ENCODE data around the gene DRC3. TPM values are rescaled to one million over a fixed set of nuclear protein-coding genes. Genes with fewer than 3 reads are reported as not detected.

The DRC3 gene
- polyA plus RNA-seq, 1 donor from 2014 or later = 1.9 TPM

DNA sequence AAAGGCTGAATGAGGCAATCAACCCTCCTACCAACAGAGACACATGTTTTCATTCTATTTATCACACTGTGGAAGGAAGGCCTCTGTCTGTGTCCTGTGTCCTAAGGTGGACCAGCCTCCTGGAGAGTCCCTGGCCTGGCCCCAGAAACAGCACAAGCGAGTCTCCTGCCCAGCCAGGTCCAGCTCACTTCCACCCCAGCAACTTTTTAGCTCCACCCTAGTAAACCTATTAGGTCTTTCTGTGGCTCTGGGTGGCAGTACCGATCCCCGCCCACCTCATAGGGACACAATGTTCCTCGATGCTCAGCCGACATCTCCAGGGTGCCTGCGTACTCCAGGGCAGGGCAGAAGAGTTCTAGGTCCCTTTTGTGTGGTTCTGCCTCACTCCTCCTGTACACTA, 10.7 kb downstream of the DRC3 start:
- Histone ChIP-seq H4K20me1 (ENCODE audit: insufficient read depth) (no peaks in the 10 kb centered on the region), H3K4me2 (ENCODE audit: low read length) (no peak overlapping the region), H3F3A (ENCODE audit: insufficient read depth, low read length, poor library complexity, severe bottlenecking) (no peaks in the 10 kb centered on the region), H3K9me3 (ENCODE audit: low read length) (no peaks in the 10 kb centered on the region), H3K27me3 (ENCODE audit: insufficient read depth, low read depth, low read length) (no peaks in the 10 kb centered on the region), H3K9ac (ENCODE audit: low read length) (no peak overlapping the region), H3K9me2 (ENCODE audit: insufficient read depth, low read length) (no peaks in the 10 kb centered on the region), H3K79me2 (replicated peaks; ENCODE audit: insufficient read depth, low read length) (no peaks in the 10 kb centered on the region), H2AFZ (ENCODE audit: low read depth, low read length) (no peak overlapping the region), H3K36me3 (ENCODE audit: insufficient read depth, low read length) (no peaks in the 10 kb centered on the region), H3K27ac (ENCODE audit: low read length) (no peak overlapping the region), H3K4me3 (ENCODE audit: low read length) (no peak overlapping the region)
- no peak for TF ChIP-seq MXI1 (conservative IDR thresholded peaks at IDR 0.05; ENCODE audit: poor library complexity, severe bottlenecking)

DNA sequence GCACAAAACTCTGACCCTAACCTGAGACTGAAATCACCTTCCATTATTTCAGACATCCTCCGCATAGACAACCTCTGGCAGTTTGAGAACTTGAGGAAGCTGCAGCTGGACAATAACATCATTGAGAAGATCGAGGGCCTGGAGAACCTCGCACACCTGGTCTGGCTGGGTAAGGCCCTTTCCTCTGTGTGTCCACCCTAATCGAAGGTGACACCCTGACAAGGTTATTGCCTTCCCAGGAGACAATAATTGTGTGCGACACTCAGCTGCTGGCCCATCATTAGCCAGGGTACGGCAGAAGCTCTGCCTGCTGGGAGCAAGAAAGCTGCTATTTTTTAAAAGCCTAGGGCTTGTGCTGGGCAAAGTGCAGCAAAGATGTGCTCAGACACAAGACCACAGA, 11.1 kb downstream of the DRC3 start:
- H3K9ac ChIP-seq (ENCODE audit: low read length) = no peak overlapping the region
- H4K20me1 ChIP-seq (ENCODE audit: insufficient read depth) = no peaks in the 10 kb centered on the region
- H3K79me2 ChIP-seq (replicated peaks; ENCODE audit: insufficient read depth, low read length) = no peaks in the 10 kb centered on the region
- no peaks in the 10 kb centered on the region for H3K9me2 ChIP-seq (ENCODE audit: insufficient read depth, low read length)
- H3K4me2 ChIP-seq (ENCODE audit: low read length) = no peak overlapping the region
- no peaks in the 10 kb centered on the region for H3K27me3 ChIP-seq (ENCODE audit: insufficient read depth, low read depth, low read length)
- no peak overlapping the region for H3K4me3 ChIP-seq (ENCODE audit: low read length)
- no peak overlapping the region for H3K27ac ChIP-seq (ENCODE audit: low read length)
- H3F3A ChIP-seq (ENCODE audit: insufficient read depth, low read length, poor library complexity, severe bottlenecking) = no peaks in the 10 kb centered on the region
- TF ChIP-seq, protein P1, sequence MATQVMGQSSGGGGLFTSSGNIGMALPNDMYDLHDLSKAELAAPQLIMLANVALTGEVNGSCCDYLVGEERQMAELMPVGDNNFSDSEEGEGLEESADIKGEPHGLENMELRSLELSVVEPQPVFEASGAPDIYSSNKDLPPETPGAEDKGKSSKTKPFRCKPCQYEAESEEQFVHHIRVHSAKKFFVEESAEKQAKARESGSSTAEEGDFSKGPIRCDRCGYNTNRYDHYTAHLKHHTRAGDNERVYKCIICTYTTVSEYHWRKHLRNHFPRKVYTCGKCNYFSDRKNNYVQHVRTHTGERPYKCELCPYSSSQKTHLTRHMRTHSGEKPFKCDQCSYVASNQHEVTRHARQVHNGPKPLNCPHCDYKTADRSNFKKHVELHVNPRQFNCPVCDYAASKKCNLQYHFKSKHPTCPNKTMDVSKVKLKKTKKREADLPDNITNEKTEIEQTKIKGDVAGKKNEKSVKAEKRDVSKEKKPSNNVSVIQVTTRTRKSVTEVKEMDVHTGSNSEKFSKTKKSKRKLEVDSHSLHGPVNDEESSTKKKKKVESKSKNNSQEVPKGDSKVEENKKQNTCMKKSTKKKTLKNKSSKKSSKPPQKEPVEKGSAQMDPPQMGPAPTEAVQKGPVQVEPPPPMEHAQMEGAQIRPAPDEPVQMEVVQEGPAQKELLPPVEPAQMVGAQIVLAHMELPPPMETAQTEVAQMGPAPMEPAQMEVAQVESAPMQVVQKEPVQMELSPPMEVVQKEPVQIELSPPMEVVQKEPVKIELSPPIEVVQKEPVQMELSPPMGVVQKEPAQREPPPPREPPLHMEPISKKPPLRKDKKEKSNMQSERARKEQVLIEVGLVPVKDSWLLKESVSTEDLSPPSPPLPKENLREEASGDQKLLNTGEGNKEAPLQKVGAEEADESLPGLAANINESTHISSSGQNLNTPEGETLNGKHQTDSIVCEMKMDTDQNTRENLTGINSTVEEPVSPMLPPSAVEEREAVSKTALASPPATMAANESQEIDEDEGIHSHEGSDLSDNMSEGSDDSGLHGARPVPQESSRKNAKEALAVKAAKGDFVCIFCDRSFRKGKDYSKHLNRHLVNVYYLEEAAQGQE (IDR thresholded peaks at IDR 0.05; ENCODE audit: borderline replicate concordance) = no peak
- TF ChIP-seq, protein P2, sequence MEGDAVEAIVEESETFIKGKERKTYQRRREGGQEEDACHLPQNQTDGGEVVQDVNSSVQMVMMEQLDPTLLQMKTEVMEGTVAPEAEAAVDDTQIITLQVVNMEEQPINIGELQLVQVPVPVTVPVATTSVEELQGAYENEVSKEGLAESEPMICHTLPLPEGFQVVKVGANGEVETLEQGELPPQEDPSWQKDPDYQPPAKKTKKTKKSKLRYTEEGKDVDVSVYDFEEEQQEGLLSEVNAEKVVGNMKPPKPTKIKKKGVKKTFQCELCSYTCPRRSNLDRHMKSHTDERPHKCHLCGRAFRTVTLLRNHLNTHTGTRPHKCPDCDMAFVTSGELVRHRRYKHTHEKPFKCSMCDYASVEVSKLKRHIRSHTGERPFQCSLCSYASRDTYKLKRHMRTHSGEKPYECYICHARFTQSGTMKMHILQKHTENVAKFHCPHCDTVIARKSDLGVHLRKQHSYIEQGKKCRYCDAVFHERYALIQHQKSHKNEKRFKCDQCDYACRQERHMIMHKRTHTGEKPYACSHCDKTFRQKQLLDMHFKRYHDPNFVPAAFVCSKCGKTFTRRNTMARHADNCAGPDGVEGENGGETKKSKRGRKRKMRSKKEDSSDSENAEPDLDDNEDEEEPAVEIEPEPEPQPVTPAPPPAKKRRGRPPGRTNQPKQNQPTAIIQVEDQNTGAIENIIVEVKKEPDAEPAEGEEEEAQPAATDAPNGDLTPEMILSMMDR (IDR thresholded peaks at IDR 0.05; ENCODE audit: poor library complexity, severe bottlenecking) = no peak
- TF ChIP-seq SMC3 (conservative IDR thresholded peaks at IDR 0.05; ENCODE audit: poor library complexity) = no peak
- no peak for TF ChIP-seq POLR2AphosphoS5 (IDR thresholded peaks at IDR 0.05)
- no peak for TF ChIP-seq MXI1 (conservative IDR thresholded peaks at IDR 0.05; ENCODE audit: poor library complexity, severe bottlenecking)
- no peak for TF ChIP-seq TAF1 (IDR thresholded peaks at IDR 0.05; ENCODE audit: low read depth)
- TF ChIP-seq EZH2 (IDR thresholded peaks at IDR 0.05; ENCODE audit: borderline replicate concordance, insufficient read depth, low read length, poor library complexity, severe bottlenecking) = no peak
- no peak for TF ChIP-seq RAD21 (conservative IDR thresholded peaks at IDR 0.05)
- no peak for TF ChIP-seq EP300 (conservative IDR thresholded peaks at IDR 0.05; ENCODE audit: poor library complexity, severe bottlenecking)
- no peaks in the 10 kb centered on the region for H3K9me3 ChIP-seq (ENCODE audit: low read length)
- H2AFZ ChIP-seq (ENCODE audit: low read depth, low read length) = no peak overlapping the region
- H3K36me3 ChIP-seq (ENCODE audit: insufficient read depth, low read length) = no peaks in the 10 kb centered on the region

DNA sequence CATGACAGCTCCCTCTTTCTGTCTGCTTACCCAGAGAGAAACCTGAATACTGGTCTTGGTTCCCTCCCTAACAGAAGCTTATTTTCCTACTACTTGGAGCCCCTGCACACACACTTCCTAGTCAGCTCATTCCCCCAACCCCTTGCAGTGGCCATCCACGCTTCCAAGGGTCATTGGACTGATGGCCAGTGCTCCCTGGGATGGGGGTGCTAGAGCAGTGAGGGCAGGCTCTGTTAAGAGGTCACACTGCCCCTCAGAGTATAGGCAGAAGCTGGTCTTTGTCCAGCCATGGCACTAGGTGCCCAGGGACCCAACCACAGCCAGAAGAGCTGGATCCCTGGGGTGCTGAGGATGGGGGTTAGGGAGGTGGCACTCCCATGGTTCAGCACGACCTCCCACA, 12.5 kb downstream of the DRC3 start:
- H3K36me3 ChIP-seq (ENCODE audit: insufficient read depth, low read length) = no peaks in the 10 kb centered on the region
- H2AFZ ChIP-seq (ENCODE audit: low read depth, low read length) = no peak overlapping the region
- no peaks in the 10 kb centered on the region for H4K20me1 ChIP-seq (ENCODE audit: insufficient read depth)
- H3F3A ChIP-seq (ENCODE audit: insufficient read depth, low read length, poor library complexity, severe bottlenecking) = no peaks in the 10 kb centered on the region
- no peak overlapping the region for H3K9ac ChIP-seq (ENCODE audit: low read length)
- no peaks in the 10 kb centered on the region for H3K79me2 ChIP-seq (replicated peaks; ENCODE audit: insufficient read depth, low read length)
- H3K4me2 ChIP-seq (ENCODE audit: low read length) = no peak overlapping the region
- TF ChIP-seq SMC3 (conservative IDR thresholded peaks at IDR 0.05; ENCODE audit: poor library complexity) (no peak), RAD21 (conservative IDR thresholded peaks at IDR 0.05) (no peak), EZH2 (IDR thresholded peaks at IDR 0.05; ENCODE audit: borderline replicate concordance, insufficient read depth, low read length, poor library complexity, severe bottlenecking) (no peak)
- H3K27me3 ChIP-seq (ENCODE audit: insufficient read depth, low read depth, low read length) = no peaks in the 10 kb centered on the region
- no peaks in the 10 kb centered on the region for H3K9me2 ChIP-seq (ENCODE audit: insufficient read depth, low read length)
- no peak overlapping the region for H3K27ac ChIP-seq (ENCODE audit: low read length)
- H3K4me3 ChIP-seq (ENCODE audit: low read length) = no peak overlapping the region
- H3K9me3 ChIP-seq (ENCODE audit: low read length) = no peaks in the 10 kb centered on the region

Measured in neural cell (in vitro differentiated cells).